ENCODE data around the gene DYRK3. TPM values are rescaled to one million over a fixed set of nuclear protein-coding genes. Genes with fewer than 3 reads are reported as not detected.

Gene DYRK3
- total RNA-seq, 1 donor from 2014 or later: 26.6 TPM

GRCh38 chr1:206666031-206666561, 30.8 kb downstream of the DYRK3 start:
- Histone ChIP-seq H3K4me1 (peaks cover 64% of the 10 kb centered on the region), H3K27me3 (ENCODE audit: low read depth) (no peaks in the 10 kb centered on the region), H3K4me3 (peak overlapping the region; percentile 63), H3K9me3 (replicated peaks) (no peaks in the 10 kb centered on the region), H3K27ac (replicated peaks) (peak overlapping the region; percentile 96), H3K36me3 (no peaks in the 10 kb centered on the region)
- TF ChIP-seq, protein P1, sequence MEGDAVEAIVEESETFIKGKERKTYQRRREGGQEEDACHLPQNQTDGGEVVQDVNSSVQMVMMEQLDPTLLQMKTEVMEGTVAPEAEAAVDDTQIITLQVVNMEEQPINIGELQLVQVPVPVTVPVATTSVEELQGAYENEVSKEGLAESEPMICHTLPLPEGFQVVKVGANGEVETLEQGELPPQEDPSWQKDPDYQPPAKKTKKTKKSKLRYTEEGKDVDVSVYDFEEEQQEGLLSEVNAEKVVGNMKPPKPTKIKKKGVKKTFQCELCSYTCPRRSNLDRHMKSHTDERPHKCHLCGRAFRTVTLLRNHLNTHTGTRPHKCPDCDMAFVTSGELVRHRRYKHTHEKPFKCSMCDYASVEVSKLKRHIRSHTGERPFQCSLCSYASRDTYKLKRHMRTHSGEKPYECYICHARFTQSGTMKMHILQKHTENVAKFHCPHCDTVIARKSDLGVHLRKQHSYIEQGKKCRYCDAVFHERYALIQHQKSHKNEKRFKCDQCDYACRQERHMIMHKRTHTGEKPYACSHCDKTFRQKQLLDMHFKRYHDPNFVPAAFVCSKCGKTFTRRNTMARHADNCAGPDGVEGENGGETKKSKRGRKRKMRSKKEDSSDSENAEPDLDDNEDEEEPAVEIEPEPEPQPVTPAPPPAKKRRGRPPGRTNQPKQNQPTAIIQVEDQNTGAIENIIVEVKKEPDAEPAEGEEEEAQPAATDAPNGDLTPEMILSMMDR (IDR thresholded peaks at IDR 0.05; ENCODE audit: borderline replicate concordance): no peak
- intact Hi-C loops (cut with micrococcal nuclease): no loop called here
- no peak for DNase-seq

DNA sequence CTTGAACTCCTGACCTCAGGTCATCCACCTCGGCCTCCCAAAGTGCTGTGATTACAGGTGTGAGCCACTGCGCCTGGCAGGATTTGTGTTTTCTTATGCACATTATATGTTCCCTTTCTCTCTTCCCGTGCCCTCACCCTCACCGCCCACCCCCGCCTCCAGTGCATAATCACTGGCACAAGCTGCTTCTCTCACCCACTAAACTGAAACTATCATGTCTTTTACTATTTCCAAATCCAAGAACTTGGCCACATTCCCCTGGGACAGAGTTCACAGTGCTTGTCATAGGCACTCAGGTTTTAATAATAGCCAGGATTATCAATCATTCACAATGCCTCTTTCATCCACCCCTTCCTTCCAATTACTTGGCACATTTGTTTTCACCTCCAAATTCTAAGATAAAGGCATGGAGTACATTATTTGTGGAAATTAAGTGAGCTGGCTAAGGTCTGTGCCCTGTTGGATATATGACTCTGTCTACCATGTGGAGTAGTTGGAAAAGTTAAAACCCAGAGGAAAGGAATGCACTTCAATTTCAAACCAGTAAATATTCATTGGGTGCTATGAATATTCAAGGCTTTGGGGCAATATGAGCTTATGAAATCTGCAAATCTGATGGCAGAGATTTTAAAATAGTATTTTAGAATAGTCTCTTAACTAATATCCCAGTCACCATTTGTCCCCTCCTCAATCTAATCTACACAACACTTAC, 31.8 kb downstream of the DYRK3 start:
- TF ChIP-seq, protein P1 (IDR thresholded peaks at IDR 0.05; ENCODE audit: borderline replicate concordance): no peak
- H3K27me3 ChIP-seq (ENCODE audit: low read depth): no peaks in the 10 kb centered on the region
- H3K9me3 ChIP-seq (replicated peaks): no peaks in the 10 kb centered on the region
- no peaks in the 10 kb centered on the region for H3K36me3 ChIP-seq
- intact Hi-C loops (cut with micrococcal nuclease): no loop called here
- H3K4me3 ChIP-seq: peak overlapping the region; percentile 63
- peak overlapping the region; percentile 96 for H3K27ac ChIP-seq (replicated peaks)
- DNase-seq: no peak
- peaks cover 65% of the 10 kb centered on the region for H3K4me1 ChIP-seq

DNA sequence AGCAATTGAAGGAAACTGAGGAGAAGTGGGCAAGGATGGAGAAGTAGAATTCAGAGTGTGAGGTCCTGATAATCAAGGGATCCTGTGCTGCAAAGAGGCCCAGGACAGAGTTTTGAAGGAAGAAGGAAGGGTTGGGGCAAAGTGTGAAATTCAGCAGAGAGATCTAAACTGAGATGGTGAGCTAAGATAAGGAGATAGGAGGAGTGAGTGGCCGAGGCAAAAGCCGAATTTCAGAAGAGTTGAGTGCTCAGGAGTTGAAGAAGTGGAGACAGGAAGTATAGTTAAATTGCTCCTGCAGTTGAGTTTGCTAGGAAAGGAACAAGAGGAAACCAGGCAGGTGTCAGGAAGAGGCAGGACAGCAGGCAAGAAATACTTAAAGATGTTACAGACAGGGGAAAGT, 33.0 kb downstream of the DYRK3 start:
- no peak for DNase-seq
- peak overlapping the region; percentile 96 for H3K27ac ChIP-seq (replicated peaks)
- H3K9me3 ChIP-seq (replicated peaks): no peaks in the 10 kb centered on the region
- intact Hi-C loops (cut with micrococcal nuclease): no loop called here
- no peaks in the 10 kb centered on the region for H3K27me3 ChIP-seq (ENCODE audit: low read depth)
- TF ChIP-seq, protein P1 (IDR thresholded peaks at IDR 0.05; ENCODE audit: borderline replicate concordance): no peak
- H3K36me3 ChIP-seq: no peaks in the 10 kb centered on the region
- H3K4me1 ChIP-seq: peaks cover 65% of the 10 kb centered on the region
- no peak overlapping the region for H3K4me3 ChIP-seq

- Histone ChIP-seq H3K9me3 (replicated peaks) (no peaks in the 10 kb centered on the region), H3K27me3 (ENCODE audit: low read depth) (no peaks in the 10 kb centered on the region), H3K4me3 (no peak overlapping the region), H3K4me1 (peaks cover 65% of the 10 kb centered on the region), H3K36me3 (no peaks in the 10 kb centered on the region), H3K27ac (replicated peaks) (peak overlapping the region; percentile 96)
- intact Hi-C loops (cut with micrococcal nuclease): no loop called here
- TF ChIP-seq, protein P1 (IDR thresholded peaks at IDR 0.05; ENCODE audit: borderline replicate concordance): no peak
- no peak for DNase-seq
Measured at GRCh38 chr1:206668874-206669410, 33.6 kb downstream of the DYRK3 start.

DNA sequence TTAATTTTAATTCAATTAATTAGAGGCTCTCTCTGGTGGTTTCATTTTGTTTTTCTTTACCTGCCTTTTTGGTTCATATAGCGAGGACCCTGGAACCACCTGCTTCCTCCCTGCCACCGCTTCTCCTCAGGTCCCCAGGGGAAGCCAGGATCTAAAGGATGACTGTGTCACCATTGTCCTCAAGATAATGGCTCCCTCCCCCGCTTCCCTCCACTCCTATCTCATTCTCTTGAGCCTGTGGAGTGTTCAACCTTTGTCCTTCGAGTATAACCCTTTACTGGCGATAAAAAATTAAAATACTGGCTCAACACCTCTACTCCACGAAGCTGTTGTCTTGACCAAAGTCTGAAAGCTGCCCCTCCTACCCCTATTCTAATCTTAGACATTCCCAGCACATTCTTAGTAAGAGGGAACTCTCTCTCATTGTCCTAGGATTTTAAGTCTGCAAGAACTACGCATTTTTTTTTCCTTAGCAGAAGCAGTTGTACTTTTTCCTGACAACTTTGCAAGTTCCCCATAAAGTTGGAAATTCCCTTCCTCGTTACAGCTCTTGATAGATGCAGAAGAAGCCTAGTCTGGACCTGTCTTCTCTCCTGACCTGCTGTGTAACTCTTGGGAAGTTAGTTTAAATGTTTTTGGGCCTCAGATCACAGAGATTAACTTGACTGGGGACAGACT, 36.8 kb downstream of the DYRK3 start:
- no peaks in the 10 kb centered on the region for H3K27me3 ChIP-seq (ENCODE audit: low read depth)
- peak overlapping the region; percentile 70 for H3K27ac ChIP-seq (replicated peaks)
- H3K36me3 ChIP-seq: no peaks in the 10 kb centered on the region
- DNase-seq: no peak
- no peak overlapping the region for H3K4me3 ChIP-seq
- H3K4me1 ChIP-seq: peaks cover 78% of the 10 kb centered on the region
- TF ChIP-seq, protein P1 (IDR thresholded peaks at IDR 0.05; ENCODE audit: borderline replicate concordance): no peak
- H3K9me3 ChIP-seq (replicated peaks): no peaks in the 10 kb centered on the region
- intact Hi-C loops (cut with micrococcal nuclease): no loop called here
